ENCODE data around the gene MFAP3.

GRCh38 chr5:154084062-154084639 is 45.4 kb downstream of the MFAP3 start:
- TF ChIP-seq STAT3 (IDR thresholded peaks at IDR 0.05; ENCODE audit: low read depth, low read length) (no peak), EZH2 (IDR thresholded peaks at IDR 0.05; ENCODE audit: borderline replicate concordance, control insufficient read depth, low read depth, low read length) (no peak), RB1 (IDR thresholded peaks at IDR 0.05; ENCODE audit: borderline replicate concordance) (no peak), ZNF217 (IDR thresholded peaks at IDR 0.05) (no peak), SRF (IDR thresholded peaks at IDR 0.05; ENCODE audit: low read depth in 2 of 2, low read length in 2 of 2) (no peak), ZNF24 (IDR thresholded peaks at IDR 0.05) (no peak), ESRRA (IDR thresholded peaks at IDR 0.05; ENCODE audit: low read length) (no peak)
- TF ChIP-seq, protein P1, sequence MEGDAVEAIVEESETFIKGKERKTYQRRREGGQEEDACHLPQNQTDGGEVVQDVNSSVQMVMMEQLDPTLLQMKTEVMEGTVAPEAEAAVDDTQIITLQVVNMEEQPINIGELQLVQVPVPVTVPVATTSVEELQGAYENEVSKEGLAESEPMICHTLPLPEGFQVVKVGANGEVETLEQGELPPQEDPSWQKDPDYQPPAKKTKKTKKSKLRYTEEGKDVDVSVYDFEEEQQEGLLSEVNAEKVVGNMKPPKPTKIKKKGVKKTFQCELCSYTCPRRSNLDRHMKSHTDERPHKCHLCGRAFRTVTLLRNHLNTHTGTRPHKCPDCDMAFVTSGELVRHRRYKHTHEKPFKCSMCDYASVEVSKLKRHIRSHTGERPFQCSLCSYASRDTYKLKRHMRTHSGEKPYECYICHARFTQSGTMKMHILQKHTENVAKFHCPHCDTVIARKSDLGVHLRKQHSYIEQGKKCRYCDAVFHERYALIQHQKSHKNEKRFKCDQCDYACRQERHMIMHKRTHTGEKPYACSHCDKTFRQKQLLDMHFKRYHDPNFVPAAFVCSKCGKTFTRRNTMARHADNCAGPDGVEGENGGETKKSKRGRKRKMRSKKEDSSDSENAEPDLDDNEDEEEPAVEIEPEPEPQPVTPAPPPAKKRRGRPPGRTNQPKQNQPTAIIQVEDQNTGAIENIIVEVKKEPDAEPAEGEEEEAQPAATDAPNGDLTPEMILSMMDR (IDR thresholded peaks at IDR 0.05 in 2 of 3, conservative IDR thresholded peaks at IDR 0.05 in 1 of 3; ENCODE audit: control insufficient read depth in 2 of 3, extremely low read depth in 1 of 3, insufficient read depth in 1 of 3, low read depth in 3 of 3, low read length in 3 of 3), result no peak

Measured in GM12878 (cell line).